SH-SY5Y (cell line): ENCODE measurements around the gene PDE6H.

Experiments used
- GATA2 ChIP-seq: IDR thresholded peaks from 2 replicates; pipeline ENCODE4 v1.6.1; 2011; ENCODE audit warnings: mild to moderate bottlenecking, low read depth, low read length
- GATA3 ChIP-seq: IDR thresholded peaks from 2 replicates; pipeline ENCODE4 v1.6.1; 2011; ENCODE audit warnings: low read depth, mild to moderate bottlenecking, low read length, moderate library complexity

DNA sequence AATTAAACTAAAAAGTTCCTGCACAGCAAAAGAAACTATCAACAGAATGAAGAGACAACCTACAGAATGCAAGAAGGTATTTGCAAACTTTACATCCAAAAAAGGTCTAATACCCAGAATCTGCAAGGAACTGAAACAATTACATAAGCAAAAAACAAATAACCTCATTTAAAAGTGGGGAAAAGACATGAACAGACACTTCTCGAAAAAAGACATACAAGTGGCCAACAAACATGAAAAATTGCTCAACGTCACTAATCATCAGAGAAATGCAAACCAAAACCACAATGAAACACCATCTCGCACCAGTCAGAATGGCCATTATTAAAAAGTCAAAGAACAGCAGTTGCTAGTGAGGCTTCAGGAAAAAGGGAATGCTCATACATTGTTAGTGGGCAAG, 15.2 kb downstream of the PDE6H start:
- no peak for TF ChIP-seq GATA2
- no peak for TF ChIP-seq GATA3
